PFSK-1 (cell line): ENCODE results near the gene MYO9A.

Experiments used
- FOXP2 ChIP-seq: optimal IDR thresholded peaks from 2 replicates; pipeline ENCODE3; 2011; ENCODE audit warnings: borderline replicate concordance, control low read depth, inconsistent platforms; ENCODE audit not compliant: insufficient read depth; ENCODE audit errors: extremely low read length, extremely low read depth
- POLR2AphosphoS5 ChIP-seq: IDR thresholded peaks from 2 replicates; pipeline ENCODE4 v1.6.1; 2012; ENCODE audit warnings: low read depth, mild to moderate bottlenecking, control low read depth, low read length, moderate library complexity
- SIN3A ChIP-seq: IDR thresholded peaks from 2 replicates; pipeline ENCODE4 v1.6.1; 2012; ENCODE audit warnings: mild to moderate bottlenecking, low read length, moderate library complexity, borderline replicate concordance; ENCODE audit not compliant: insufficient read depth
- TAF1 ChIP-seq: IDR thresholded peaks from 2 replicates; pipeline ENCODE4 v1.6.1; 2012; ENCODE audit warnings: low read length, control low read depth, borderline replicate concordance; ENCODE audit not compliant: insufficient read depth
- TF ChIP-seq, protein P1 (sequence below), 2 experiments: IDR thresholded peaks; 2 replicates each; pipeline versions ENCODE4 v1.6.1 to v1.8.0; 2011 to 2012; ENCODE audit warnings: low read depth in 2 of 2, low read length in 2 of 2, control low read depth in 1 of 2, inconsistent platforms in 1 of 2, mild to moderate bottlenecking in 1 of 2, moderate library complexity in 1 of 2; ENCODE audit not compliant: insufficient read depth in 1 of 2

MYO9A gene

DNA sequence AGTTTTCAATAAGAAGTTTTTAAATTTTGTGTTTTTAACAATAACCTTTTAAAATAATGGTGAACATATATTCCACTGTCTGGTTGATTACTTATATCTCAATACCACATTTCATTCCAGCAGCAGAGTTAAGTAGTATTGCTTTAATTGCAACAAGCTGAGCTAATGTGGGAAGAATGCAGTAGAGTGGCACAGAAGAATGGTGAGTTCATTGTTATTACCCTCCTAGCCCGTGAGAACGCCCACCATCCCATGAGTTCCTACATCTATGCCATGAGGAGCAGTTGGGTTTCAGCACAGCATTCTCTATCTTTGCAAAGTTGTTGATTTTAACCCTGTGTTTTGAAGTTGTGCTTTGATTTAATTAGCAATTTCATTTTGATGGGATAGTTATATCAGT lies 325.4 kb downstream of the MYO9A start:
- TF ChIP-seq POLR2AphosphoS5, result no peak
- TF ChIP-seq, protein P1, sequence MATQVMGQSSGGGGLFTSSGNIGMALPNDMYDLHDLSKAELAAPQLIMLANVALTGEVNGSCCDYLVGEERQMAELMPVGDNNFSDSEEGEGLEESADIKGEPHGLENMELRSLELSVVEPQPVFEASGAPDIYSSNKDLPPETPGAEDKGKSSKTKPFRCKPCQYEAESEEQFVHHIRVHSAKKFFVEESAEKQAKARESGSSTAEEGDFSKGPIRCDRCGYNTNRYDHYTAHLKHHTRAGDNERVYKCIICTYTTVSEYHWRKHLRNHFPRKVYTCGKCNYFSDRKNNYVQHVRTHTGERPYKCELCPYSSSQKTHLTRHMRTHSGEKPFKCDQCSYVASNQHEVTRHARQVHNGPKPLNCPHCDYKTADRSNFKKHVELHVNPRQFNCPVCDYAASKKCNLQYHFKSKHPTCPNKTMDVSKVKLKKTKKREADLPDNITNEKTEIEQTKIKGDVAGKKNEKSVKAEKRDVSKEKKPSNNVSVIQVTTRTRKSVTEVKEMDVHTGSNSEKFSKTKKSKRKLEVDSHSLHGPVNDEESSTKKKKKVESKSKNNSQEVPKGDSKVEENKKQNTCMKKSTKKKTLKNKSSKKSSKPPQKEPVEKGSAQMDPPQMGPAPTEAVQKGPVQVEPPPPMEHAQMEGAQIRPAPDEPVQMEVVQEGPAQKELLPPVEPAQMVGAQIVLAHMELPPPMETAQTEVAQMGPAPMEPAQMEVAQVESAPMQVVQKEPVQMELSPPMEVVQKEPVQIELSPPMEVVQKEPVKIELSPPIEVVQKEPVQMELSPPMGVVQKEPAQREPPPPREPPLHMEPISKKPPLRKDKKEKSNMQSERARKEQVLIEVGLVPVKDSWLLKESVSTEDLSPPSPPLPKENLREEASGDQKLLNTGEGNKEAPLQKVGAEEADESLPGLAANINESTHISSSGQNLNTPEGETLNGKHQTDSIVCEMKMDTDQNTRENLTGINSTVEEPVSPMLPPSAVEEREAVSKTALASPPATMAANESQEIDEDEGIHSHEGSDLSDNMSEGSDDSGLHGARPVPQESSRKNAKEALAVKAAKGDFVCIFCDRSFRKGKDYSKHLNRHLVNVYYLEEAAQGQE (IDR thresholded peaks at IDR 0.05; ENCODE audit: insufficient read depth in 1 of 2, low read depth in 2 of 2, low read length in 2 of 2), result no peak
- no peak for TF ChIP-seq TAF1
- no peak for TF ChIP-seq SIN3A
- no peak for TF ChIP-seq FOXP2

DNA sequence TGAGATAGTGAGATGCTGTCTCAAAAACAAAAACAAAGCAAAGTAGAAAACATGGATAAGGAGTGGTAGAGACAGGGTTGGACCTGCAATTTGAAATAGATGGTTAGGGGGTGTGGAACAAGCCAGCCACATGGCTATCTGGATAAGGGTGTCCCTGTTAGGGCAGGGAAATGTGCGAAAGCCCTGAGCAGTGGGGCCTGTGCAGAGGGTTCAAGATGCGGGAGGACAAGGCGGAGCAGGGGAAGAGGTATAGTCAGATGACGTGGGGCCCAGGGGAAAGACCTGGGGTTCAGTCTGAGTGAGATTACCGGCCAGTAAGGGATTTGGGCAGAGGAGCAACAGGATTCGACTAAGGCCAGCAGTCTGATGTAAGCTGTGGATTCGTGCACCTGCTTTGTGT lies 326.0 kb downstream of the MYO9A start:
- TF ChIP-seq TAF1, result no peak
- TF ChIP-seq FOXP2, result no peak
- TF ChIP-seq, protein P1 (IDR thresholded peaks at IDR 0.05; ENCODE audit: insufficient read depth in 1 of 2, low read depth in 2 of 2, low read length in 2 of 2), result no peak
- TF ChIP-seq POLR2AphosphoS5, result no peak
- TF ChIP-seq SIN3A, result no peak

DNA sequence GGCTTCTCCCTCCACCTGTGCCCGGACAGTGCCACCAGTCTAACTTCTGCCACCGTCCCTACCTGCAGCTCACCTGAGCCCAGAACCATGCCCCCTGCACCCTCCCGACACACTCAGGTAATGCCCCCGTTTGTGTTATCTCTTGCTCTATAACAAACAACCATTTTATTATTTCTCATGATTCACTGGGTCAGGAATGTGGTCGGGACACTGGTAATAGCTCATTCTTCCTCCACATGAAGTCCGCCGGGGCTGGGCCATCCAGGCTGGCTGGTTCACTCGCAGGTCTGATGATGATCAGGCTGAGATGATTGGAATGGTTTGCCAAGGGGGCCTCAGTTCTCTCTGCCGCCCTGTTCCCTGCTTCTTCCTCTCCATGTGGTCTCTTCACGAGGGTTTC lies 327.9 kb downstream of the MYO9A start:
- TF ChIP-seq TAF1 (no peak), FOXP2 (no peak), SIN3A (no peak), POLR2AphosphoS5 (no peak)
- TF ChIP-seq, protein P1 (IDR thresholded peaks at IDR 0.05; ENCODE audit: insufficient read depth in 1 of 2, low read depth in 2 of 2, low read length in 2 of 2), result no peak

DNA sequence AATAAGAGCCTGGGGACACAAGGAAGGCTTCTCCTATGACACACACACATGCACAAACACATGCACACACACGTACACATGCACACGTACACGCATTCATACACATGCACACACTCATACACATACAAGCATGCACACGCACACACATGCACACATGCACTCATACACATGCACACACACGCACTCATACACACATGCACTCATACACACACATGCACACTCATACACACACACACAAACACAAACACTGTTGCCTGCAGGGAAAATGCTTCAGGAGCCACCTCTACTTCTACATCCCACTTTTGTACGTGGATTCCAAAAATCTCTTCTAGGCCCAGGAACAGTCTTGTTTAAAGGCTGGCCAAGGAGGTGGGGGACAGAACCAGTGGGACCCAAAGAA lies 328.3 kb downstream of the MYO9A start:
- TF ChIP-seq FOXP2, result no peak
- no peak for TF ChIP-seq POLR2AphosphoS5
- no peak for TF ChIP-seq TAF1
- TF ChIP-seq, protein P1 (IDR thresholded peaks at IDR 0.05; ENCODE audit: insufficient read depth in 1 of 2, low read depth in 2 of 2, low read length in 2 of 2), result no peak
- TF ChIP-seq SIN3A, result no peak
